GM18870 (cell line): ENCODE measurements around the gene ARRB1.
"Not testable (repeated sequence)": the region's sequence is repeated elsewhere in the genome, so short reads cannot be mapped to it uniquely, and the experiment has no call there.

Source experiments
- ATAC-seq: cut with Tn5 transposase; IDR thresholded peaks from one replicate; pipeline ENCODE4 v1.9.1; 2021; ENCODE audit warnings: moderate library complexity; ENCODE audit not compliant: unreplicated experiment

The ARRB1 gene

DNA sequence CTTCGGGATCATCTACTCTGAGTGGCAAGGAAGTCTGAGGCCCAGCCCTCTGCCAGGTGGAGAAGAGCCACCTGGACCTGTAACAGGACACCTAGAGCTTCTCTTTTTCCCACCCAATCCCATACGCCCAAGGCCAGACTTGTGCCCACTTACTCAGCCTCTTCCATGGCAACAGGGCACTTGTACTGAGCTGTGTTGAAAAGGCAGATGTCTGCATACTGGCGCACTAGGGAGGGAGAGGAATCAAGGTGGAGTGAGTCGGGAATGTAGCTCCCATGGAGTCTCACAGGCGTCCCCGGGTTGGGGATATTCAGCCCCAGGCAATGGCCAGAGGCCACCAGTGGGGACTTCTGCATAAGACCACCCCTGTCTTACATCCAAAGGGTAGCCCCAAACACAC lies 74.8 kb downstream of the ARRB1 start:
- ATAC-seq, result no peak

DNA sequence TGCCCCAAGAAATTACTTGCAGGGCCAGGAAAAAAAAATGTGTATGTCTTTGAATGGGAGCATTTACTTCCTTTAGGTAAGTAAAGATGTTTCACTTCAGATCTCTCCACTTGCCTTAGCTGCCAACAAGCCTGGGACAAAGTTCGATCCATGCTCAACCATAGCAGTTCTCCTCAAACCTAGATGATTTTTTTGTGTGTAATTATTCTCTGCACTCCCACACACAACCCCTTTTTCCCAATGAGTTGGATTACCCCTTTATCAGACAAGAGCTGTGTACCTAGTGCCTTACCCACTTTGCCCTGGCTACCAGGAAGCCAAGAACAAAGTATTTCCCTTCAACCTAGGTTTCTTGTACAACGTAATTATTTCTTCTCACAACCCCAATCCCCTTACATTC lies 75.3 kb downstream of the ARRB1 start:
- no peak for ATAC-seq

DNA sequence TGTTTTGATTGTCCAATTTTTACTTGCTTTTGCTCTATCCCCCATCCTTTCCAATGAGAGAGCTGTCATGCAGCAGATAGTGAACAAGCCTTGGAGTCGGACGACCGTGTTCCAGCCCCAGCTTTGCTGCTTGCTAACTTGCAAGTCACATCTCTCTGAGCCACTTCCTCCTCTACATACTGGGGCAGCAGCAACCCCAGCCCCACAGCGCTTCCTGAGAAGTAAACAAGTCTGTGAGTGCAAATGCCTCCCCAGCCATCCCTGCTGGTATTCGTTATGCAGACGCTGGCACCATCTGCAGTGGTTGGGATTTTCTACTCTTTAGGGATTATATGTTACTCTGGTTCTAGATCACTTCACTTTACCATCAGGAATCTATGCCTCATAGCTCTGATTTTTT lies 75.9 kb downstream of the ARRB1 start:
- no peak for ATAC-seq

DNA sequence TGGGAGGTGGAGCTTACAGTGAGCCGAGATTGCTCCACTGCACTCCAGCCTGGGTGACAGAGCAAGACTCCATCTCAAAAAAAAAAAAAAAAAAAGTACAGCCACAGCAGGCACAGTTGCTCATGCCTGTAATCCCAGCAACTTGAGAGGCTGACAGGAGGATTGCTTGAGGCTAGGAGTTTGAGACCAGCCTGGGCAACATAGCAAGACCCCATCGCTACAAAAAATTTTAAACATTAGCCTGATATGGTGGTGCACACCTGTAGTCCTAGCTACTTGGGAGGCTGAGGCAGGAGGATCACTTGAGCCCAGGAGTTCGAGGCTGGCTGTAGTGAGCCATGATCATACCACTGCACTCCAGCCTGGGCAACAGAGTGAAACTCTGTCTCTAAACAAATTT lies 76.7 kb downstream of the ARRB1 start:
- ATAC-seq, result not testable (repeated sequence)

DNA sequence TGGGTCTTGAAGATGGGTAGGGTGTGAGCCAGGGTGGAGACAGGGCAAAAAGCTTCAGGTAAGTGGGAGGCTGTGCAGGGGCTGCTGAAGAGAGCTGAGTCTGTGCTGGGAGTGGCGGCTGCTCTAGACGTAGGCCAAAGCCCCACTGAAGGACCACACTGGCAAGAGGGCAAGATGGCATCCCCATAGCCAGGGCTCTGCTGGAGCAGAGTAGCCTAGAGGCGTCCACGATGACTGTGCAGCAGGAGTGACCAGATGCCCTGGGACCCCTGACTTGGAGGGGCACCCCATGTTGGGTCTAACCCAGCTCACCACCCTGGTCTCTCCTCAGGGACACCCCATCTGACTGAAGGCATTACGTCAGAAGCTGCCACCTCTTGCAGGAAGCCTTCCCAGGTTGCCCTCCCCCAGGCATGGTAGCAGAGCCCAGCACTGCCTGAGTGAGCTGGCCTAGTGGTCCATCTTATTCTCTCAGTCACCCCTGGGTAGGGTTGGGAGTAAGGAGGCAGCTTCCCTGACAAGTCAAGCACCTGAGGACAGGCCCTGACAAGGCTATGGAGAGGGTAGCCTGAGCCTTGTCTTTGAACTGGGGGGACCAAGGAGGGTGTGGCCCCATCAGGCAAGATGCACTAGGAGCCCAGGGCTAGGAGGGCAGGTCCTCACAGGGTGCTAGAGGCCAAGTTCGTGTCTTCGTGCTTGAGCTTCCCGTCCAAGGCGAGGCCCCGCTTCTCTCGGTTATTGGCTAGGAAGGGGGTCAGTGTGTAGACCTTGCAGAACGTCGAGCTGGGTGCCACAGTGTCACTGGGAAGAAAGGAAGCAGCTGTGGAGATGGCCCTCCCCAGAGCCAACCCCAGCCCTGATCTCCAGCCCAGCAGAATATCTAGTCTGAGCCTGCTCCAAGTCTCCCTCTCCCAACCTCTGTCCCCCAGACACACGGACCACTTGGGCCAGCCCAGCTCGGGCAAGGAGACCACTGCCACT lies 77.8 kb downstream of the ARRB1 start:
- no peak for ATAC-seq

DNA sequence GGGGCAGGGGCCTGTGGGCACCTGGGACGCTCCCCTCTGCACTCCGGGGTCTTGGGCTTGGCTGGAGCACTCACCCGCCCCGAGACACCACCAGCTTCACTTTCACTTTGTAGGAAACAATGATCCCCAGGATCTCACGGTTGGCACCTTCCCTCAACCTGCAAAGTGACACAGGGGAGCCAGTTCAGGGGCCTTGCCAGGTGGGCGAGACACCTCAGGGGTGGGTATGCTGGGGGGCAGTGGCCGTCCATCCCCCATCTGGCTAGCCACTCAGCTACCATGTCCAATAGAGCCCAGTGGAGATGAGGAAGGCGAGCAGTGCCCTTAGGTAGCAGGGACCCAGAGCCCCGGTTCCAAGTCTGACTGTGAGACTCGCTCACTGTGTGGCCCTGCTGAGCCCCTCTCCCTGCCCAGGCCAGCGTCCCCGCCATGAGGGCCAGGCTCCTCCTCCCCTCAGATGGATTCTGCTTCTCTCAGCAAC lies 78.6 kb downstream of the ARRB1 start:
- no peak for ATAC-seq

DNA sequence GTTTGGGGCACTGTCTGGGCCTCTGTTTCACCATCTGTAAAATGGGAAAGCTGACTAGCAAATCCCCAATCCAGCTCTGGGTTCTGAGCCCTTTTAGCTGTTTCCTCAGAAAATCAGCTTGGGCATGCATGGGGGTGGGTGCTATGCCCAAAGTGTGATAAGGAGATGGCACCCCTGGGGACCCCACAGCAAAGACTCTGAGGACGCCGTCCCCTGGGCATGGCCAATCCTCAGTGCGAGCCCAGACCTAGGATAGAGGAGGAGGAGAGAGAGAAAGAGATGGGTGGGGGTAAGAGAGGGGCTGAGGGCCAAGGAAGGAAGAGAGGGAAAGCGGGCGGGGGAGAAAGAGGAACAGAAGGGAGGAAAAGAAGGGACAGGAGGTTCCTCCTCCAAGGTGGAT lies 79.1 kb downstream of the ARRB1 start:
- ATAC-seq, result no peak

DNA sequence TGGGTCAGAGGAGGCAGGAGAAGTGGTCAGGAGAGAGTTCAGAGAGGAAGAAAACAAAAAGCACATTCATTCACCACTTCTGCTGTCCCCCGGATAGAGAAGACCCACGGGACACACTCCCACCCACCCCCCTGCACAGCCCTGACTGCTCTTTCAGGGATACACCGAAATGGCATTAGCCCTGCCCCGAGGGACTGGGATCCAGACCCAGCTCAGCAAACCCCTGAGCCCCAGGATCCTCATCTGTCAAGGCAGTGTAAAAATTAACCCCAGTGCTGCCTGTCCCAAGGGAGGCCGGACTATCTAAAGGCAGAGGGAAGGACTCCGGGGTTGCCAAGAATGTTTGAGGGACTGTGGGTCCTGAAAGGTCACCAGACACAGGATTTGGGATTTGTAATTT lies 79.7 kb downstream of the ARRB1 start:
- no peak for ATAC-seq

DNA sequence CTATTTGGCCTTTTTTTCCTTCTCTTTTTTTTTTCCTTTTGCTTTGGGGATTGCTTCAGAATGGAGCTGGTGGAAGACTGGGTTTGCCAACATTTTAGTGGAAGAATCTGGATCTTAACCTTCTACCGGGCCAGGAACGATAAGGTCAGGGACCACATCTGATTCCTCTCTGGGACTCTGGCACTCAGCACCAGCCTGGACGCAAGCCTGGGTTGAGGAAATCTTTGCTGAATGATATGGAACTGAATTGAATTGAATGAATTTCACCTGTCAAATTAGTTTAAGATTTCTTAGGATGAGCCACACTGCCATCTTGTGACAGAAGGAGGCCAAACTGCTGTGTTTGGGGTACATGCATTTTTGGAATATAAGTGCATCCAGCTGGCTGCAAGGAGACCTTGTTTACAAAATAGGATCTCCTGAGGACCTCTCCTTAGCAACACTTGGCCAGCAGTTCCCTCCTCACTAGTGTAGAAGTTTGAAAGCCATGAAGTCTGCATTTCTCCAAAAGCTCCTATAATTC lies 80.5 kb downstream of the ARRB1 start:
- ATAC-seq, result no peak

DNA sequence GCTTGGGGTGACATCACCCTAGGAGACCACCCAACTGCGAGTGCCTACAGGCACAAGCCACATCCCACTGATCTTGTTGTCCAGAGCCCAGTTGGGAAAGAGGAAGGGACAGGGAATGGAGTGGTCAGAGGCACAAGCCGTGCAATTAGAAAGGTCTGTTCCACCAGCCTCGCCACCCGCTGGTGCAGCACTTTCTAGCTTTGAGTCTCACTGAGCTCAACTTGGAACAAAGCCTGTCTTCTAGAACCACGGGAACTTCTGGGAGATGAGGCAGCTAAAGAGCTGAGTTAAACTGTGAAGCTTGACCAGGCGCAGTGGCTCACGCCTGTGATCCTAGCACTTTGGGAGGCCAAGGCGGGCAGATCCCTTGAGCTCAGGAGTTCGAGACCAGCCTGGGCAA lies 81.6 kb downstream of the ARRB1 start:
- no peak for ATAC-seq

DNA sequence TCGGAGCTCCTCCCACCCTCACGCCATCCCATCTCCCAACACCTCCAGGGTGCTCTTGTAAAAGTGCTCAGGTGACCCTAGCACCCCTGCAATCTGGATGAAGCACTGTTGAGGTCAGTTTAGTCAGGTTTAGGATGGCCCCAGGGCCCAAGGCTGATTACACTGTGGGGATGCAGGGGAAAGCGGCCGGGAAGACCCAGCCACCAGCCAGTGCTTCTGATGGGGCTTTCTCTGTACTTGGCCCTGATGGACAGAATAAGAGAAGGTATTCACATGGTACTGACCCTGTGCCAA lies 82.1 kb downstream of the ARRB1 start:
- no peak for ATAC-seq

DNA sequence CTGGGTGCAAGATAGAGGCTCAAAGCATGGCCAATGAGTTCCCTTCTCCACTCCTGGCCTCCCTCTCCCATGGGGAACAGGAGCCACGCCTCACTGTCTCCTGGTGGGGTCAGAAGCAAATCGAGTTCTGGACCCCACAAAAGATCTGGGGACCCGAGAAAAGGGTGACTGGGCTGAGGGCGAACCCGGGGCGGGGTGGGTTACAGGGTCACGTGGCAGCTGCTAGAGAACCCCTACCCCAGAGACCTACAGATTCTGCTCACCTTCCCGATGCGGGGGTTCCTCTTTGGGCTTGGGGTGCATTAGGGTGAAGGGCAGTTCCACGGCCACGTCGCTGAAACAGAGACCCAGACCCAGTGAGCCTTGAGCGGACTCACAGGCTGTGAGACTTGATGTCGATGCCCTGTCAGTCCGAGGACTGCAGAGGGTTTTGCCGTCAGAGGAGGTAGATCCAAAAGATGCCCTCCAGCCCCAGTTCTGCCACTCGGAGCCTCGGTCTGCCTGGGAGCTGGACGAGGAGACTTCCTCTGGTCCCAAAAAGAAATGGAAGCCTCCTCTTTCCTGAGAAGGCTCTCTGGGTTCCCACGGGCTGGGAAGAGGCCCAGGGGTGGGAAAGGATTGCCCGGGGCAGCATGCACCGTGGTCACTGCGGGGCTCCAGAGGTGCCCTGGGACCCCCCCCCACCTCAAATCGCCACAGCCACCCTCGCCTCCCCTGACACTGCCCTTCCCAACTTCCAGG lies 82.7 kb downstream of the ARRB1 start:
- ATAC-seq, result no peak

DNA sequence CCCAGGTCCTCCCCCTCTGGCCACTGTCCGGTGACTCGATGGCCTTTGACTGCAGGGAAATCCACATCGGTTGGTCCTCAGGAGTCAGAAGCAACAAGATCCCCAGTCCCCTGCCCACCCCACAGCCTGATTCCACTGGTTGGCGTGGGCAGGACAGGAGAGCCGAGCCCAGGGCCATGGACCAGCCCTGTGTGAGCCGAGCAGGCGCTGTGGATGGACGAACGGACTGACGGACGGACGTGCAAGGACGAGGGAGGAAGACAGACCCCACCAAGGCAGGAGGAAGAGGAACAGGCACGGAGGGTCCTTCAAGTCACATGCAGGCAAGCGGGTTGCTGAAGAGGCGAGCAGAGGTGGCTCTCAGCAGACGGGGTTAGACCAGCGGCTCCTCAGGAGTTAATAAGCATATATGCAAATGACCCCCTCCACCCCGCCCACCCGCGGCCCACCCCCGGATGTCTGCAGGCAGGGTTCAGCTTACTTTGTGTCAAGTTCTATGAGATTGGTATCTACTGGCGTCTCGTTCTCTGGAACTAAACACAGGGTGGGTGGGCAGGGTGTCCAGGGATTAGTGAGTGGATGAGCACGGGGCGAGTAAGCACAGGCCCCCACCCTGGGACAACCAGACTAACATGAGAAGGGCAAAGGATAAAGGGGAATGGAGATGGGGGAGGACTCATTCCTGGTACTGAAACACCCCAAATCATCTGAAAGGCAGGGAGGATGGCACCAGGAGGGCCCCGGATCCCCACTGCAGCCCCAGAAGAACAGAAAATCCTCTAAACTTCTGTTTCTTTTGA lies 84.1 kb downstream of the ARRB1 start:
- ATAC-seq, result no peak

DNA sequence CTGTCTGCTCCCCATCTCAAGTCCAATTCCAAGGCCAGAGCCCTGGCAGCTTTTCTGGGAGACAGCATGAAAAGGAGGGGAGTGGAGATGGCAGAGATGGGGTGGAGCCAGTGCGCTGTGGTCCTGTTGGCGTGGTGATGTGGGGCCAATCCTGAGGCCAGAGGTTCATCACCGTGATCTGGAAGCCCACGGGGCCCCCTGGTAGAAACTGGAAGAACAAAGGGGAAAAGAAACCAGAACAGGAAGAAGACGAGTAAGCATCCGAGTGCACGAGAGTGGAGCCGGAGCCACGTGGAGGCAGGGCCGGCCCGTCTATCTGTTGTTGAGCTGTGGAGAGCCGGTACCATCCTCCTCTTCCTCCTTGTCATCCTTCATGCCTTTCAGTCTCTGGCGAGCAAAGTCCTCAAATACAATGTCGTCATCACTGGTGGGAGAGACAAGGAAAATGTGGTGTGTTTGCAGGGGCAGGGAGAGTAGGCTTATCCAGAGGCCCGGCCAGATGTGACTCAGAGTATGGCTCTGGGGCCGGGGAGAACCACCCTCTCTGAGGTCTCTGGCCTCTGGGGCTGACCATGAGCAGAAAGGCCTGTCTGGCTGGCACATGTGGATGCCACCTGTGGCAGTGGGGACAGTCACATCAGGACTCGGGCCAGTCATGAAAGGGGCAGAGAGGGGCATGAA lies 85.5 kb downstream of the ARRB1 start:
- ATAC-seq, result no peak

DNA sequence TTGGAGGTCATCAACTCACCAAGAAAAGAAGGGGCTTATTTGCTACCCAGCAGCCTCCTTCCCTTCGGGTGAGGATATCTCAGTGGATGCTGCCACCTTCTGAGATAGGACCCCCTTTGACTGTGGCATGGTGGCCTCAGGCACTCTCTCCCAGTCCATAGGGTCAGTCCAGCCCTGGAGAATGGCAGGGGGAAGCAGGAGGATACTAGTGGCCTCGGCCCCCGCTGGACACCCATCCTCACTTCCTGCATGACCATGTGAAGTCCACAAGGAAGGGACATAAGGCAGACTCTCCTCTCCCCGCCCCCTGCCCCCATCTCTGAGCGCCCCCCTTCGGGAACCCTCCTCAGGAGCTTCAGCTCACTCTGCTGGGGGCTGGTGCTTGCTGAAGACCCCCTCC lies 86.5 kb downstream of the ARRB1 start:
- ATAC-seq, result no peak

DNA sequence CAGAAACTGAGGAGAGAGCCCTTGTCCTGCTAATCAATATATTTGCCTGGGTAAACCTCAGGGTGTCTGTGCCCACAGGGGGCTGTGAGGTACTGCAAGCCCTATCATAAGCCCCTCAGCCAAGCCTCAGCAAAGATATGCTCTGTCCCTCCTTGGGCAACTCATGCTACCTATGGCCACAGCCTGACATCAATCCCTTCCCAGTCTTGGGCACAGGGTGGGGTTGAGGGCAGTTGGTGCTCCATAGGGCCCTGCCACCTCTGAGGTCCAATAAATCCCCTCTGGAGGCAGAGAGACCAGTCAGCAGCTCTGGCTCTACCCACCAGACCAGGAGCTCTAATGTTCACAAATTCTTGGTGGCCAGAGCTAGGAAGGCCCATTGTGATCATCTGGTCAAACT lies 87.1 kb downstream of the ARRB1 start:
- no peak for ATAC-seq

DNA sequence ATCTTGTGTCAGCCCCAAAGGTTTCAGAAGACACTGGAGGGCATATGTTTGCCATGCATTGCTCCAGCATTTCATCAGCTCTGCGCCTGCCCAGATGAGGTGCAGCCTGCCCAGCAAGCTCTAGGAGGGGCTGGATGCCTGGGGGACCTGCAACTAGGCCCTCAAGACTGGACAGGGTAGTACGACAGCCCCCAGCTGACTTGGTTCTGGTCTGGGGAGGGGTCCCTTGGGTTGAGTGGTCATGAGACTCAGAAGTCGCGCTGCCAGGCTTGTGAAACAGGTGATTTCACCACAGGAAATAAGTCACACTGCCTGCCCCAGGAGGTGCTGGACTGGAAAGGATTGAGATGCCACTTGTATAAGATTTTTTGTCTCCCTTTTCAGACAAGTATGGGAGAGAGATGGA lies 87.5 kb downstream of the ARRB1 start:
- ATAC-seq, result no peak

DNA sequence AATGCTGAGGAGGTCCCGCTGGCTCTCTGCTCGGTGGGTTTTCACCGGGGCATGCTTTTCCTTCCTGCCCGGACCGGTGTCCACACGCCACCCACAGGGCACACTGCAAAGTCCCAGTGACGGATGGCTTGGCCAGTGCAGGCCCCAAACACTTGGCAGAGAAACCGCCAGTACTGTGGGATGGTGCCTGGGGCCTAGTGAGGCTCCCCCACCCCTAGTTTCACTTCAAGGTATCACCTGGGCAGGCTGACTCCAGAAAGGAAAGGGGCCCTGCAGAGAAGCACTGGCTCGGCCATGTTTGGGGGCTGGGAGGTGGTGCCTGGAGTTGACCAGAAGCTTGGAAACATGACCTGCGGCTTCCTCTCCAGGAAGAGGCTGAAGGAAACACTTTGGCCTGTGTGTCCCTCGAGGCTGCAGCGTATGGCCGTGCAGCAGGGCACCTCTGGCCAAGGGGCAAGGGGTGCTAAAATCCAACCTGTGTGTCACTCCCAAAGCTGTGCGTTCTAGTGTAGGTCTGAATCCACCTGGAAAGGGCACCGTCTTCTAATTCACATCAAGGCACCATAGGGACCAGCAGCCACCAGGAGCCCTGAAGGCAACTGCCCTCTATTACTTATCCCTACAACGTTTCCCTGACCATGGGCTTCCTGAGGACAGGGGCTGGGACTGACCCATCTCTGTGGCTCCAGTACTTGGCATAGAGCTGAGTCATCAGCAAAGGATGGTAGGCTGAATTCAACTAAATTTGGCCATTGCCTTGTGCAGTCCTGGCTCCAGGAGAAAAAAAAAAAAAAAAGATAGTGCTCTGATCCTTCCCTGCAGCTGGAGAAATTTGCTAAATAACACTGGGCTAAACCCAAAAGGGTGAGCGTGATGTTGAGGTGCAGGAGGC lies 88.3 kb downstream of the ARRB1 start:
- no peak for ATAC-seq

DNA sequence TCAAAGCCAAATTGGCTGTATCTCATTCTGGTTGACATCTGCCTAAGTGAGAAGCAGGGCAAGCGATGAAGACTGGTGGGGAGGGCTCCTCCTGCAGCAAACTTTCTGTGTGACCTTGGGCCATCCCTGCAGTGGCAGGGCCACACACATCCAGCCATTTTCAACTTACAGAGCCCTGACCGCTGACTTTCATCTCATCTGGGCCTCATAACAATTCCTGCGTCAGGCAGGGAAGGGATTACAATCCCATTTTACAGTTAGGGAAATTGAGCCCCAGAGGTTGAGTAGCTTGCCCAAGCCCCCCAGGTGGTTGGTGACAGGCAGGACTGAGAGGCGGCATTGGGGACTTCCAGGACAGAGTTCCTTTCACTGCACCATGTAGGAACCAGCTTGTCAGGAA lies 89.0 kb downstream of the ARRB1 start:
- ATAC-seq, result no peak

DNA sequence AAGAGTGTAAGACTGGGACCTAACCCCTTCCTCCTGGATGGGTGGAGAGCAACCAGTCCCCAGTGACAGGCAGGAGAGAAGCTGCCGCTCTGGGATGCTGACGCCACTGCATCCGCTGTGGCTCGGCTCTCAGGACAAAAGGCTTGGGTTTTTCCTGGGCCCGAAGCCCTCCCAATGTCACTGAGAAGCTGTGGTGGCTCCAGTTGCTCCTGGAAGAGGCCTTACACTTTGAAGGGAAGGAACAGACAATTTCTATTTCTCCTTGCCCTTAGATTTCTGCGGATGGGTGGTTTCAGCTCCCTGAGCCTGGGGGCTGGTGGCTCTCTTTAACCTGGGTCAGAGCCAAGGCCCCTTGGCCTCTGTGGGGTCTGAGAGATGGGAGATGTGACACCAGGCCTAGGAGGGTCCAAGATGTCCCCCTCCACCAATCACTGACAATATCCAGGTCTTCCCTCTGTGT lies 89.5 kb downstream of the ARRB1 start:
- ATAC-seq, result no peak
